Central memory CD4-positive, alpha-beta T cell (primary cell): ENCODE measurements around the gene HOXA11.

Source experiments
- DNase-seq: peaks from one replicate; pipeline ENCODE4 v3.0.0; 2022

Gene HOXA11

DNA sequence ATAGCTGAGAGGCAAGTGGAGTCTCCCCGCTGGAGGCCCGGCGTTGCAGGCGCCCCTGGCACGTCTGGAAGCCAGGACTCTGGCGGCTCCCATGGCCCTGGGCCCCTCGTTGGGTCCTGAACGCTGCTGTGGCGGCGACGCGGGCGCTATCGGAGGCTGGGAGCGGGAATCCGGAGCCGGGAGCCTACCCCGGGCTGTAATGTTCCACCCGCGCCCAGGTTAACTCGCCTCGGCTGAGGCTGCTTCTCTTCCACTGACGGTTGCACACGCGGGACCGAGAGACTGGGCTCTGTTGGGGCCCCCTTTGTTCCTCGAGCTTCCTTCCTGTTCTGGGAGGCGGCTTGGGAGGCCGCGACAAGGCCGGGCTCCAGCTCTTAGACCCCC is 40.3 kb downstream of the HOXA11 start:
- no peak for DNase-seq

DNA sequence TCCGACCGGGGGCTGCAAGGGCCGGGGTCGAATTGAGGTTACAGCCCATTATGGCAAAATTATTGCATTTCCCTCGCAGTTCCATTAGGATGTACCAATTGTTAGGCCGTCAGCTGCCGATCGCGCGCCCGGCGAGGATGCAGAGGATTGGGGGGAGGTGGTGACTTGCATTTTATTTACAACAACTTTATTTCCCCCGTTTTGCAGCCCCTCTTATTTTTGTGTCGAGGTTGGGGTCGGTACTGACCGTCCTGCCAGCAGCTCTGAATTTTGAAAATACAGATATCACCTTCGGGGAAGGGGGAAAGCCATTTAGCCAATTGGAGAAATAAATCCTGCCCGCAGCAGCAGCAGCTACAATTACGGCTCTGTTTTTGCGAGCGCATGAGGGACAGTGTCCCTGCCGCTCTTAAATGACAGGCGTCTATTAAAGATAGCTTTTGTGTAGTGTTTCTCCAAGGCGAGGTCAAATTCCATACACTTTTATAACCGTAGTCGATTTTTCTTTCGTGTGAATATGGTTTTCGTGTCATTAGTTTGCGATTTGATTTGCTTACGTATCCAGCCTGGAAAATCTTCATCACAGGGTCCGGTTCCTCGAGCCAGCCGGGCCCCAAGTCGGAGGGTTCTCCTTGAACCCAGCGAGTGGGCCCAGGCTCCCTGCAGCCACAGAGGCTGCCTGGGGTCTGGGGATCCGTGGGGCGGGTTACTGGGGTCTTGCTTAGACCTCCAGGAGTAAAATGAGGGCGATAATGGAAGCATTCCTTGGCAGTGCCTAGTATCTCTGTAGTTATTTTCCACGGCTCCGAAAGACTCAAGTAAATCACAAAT is 40.9 kb downstream of the HOXA11 start:
- no peak for DNase-seq

DNA sequence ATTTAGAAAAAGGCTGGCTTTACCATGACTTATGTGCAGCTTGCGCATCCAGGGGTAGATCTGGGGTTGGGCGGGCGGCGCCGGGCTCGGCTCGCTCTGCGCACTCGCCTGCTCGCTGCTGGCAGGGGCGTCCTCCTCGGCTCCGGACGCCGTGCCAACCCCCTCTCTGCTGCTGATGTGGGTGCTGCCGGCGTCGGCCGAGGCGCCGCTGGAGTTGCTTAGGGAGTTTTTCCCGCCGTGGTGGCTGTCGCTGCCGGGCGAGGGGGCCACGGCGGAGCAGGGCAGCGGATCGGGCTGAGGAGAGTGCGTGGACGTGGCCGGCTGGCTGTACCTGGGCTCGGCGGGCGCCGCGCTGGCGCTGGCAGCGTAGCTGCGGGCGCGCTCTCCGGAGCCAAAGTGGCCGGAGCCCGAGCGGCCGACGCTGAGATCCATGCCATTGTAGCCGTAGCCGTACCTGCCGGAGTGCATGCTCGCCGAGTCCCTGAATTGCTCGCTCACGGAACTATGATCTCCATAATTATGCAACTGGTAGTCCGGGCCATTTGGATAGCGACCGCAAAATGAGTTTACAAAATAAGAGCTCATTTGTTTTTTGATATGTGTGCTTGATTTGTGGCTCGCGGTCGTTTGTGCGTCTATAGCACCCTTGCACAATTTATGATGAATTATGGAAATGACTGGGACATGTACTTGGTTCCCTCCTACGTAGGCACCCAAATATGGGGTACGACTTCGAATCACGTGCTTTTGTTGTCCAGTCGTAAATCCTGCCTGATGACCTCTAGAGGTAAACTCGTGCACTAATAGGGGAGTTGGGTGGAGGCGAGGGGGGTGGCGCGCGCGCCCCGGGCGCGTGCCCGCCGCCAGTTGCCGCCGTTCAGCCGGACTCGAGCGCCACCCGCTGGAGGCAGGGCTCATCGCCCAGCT is 41.7 kb downstream of the HOXA11 start, which contains the start of gene HOXA5:
HOXA5 (minus strand) TSS at position 659 of the 927 bp plus-strand sequence; CDS start at position 585, 74 bp downstream.
- DNase-seq = no peak

- no peak for DNase-seq
Observed at GRCh38 chr7:27142580-27143022, 42.4 kb downstream of the HOXA11 start.

DNA sequence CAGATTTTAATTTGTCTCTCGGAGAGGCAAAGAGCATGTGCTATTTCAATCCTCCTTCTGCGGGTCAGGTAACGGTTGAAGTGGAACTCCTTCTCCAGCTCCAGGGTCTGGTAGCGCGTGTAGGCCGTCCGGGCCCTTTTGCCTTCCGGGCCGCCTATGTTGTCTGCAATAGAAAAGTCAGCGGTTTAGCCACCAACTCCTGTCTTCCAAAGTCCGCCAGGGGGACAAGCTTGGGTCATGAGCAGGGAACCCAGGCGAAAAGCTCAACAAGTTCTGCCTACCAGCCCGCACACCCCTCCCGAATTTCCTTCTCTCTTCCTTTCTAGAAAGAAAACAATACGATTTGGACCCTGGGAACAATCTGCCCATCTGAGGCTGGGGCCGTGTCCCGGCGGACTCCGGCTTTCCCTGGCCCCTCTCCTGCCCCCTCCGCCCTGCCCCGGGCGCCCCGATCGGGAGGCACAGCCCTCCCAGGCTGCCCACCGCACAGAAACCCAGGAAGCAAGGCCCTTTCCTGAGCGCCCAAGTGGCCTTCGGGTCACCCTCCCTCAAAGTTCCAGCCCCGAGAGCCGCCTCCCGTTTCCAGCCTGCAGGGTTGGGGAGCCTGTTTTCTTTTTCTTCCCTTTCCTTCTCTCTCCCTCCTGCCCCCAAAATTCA is 43.0 kb downstream of the HOXA11 start:
- DNase-seq = no peak

DNA sequence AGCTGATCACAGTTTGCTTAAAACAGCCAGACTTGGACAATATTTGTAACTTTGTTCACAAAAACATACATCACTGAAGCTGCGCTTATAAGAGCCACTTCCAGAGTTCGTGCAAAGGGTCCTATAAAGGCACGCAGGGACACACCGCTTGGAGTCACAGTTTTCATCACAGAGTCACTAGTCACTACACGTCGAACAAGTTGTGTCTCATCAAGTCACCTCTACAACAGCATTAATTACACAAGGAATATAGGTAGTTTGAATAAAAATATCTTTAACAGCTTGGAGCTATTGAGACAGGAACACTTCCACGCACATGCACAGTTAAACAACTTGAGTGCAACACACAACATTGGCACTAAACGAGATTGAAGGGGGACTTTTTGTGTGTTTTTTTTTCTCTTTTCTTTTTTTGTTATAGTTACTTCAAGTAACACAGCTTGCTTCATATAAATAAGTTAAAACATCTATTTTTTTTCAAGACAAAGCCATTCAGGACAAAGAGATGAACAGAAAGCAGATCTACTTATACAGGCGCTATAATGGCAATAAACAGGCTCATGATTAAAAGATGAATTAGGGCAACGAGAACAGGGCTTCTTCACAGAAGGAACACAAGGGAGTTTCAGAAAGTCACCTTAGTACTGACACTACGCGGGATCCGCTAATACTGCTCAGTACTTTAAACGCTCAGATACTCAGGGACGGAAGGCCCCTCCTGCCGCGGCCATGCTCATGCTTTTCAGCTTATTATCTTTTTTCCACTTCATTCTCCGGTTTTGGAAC is 43.7 kb downstream of the HOXA11 start:
- DNase-seq = no peak

DNA sequence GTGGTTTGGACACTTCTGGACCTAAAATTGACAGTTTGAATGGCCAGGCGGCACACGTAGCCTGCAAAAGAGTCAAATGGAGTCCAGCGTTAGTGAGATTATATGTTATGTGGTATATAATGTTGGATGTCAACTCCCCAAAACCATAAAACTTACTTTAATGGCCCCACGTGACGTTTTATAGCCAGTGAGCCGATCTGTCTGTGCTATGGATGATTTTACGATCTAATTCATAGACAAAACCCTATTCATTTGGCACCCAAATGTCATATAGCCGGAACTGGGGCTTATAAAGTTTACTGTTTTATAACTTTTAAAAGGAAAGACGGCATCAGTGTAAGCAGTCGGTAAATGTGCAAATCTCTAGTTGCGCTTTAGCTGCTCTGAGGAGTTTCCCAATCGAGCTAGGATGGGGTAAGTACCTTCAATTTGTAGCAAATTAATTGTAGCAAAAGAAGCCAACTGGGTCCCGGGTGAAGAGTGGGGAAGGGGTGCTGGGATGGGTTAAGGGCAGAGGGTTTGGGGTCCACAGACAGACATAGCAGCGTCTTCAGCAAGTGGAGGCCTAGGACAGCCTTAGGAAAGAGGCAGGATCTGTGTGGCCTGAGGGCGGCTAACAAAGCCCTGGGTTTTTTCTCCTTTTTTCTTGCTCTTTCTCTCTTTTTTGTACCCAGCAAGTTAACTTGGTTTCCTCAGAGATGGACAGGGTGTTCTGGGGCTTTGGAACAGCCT is 44.7 kb downstream of the HOXA11 start:
- no peak for DNase-seq

- no peak for DNase-seq
Observed at GRCh38 chr7:27139334-27140125, 45.5 kb downstream of the HOXA11 start.

- DNase-seq = no peak
Observed at GRCh38 chr7:27138985-27139333, 46.1 kb downstream of the HOXA11 start.

DNA sequence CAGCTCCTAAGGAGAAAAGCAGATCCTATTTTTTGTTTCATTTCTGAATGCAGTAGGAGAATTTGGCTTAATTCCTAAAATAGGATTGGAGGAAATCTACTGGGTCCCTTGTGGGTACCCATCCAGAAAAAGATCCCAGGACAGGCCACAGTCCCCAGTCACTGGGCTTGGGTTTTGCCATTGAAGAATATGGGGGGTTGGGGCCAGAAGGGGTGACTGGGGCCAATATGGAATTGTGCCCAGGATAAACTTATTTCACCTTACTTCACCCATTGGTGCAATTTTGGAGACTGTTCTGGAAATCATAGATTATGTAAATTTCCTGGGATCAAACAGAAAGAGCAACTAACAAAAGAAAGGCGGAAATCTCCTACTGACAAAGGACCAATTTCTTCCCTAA is 46.6 kb downstream of the HOXA11 start:
- DNase-seq = no peak

DNA sequence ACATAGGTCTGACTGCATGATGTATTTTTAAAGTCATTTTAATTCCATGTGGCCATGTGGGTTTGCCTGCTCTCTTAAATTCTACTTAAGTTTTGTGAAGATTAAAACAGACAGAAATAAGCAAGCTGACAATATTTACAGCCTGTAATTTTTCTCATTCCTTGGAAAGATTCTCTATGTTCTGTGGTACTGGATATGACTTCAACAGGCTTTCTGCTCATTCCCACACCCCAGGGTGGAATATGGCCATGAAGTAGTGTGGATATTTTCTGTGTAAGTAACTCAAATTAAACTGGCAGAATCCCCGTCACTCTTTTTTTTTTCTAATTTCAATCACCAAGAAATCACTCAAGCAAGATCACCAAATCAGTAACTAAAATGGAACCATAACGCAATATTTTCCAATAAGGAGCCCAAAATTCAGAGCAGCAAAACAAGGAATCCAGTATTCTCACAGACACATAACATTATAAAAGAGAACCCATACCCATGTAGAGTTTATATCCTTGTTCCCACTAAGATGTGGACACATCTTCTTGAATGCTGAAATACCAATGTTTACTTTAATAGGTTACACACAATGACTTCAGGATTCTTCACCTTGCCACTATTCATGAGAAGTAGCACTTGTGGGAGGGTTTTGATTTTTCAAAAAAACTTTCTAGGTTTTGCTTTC is 47.3 kb downstream of the HOXA11 start:
- no peak for DNase-seq

DNA sequence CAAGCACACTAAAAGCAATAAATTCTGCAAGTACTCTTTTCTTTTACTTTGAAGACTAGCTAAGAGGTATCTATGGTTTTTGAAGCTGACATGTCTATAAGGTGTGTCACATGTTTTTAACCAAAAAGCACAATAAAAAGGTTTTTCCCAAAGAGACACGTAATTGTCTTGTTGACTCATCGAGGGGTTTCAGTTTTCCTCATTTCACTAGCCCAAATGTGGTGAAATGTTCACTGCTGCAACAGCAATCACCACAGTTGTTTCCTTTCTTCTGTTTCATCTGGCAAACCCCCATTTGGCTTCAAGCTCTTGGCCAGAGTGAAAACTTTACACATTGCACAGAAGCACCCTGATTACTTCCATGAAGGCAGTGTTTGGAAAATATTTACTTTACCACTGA is 50.6 kb downstream of the HOXA11 start:
- no peak for DNase-seq

GRCh38 chr7:27133409-27134231 is 51.4 kb downstream of the HOXA11 start:
- DNase-seq = no peak

DNA sequence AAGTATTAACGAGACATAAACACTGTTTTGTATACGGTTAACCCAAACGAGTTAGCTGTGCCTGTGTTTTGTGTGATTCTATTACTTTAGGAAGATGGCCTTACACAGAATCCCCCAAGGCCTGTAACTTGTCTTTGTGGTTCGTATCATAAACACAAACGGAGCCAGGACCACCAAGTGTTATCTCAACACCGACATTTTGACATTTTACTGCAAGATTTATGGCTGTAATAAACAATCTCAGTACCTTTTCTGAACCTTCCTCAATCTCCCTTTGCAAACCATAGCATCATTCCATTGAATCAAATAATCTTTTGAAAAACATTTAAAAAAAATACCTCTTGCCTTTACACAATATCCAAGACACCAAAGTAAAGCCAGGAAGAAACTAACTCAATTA is 52.1 kb downstream of the HOXA11 start:
- no peak for DNase-seq

- no peak for DNase-seq
Observed at GRCh38 chr7:27132214-27132613, 52.8 kb downstream of the HOXA11 start.

DNA sequence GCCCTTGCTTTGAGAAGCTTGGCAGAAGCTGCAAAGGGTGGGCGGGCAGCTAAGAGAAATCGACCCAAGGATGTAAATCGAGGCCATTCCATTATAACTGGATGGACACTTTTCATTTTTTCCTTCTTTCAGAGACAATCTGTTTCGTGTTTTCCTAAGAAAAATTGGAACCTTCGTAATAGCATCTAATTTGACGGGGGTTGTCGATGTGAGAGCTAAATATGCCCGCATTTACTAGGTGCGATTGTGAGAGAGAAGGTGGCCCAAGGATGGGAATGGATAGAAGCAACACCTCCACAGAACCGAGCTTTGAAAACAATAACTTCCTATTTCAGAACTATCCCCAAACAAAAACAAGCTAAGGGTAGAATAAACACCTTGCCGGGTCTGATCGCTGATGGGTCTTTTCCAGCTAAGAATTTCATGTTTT is 53.6 kb downstream of the HOXA11 start:
- no peak for DNase-seq
